ENCODE data around the gene SPDYE2. TPM values are rescaled to one million over a fixed set of nuclear protein-coding genes. Genes with fewer than 3 reads are reported as not detected.
"Not testable (repeated sequence)": the region's sequence is repeated elsewhere in the genome, so short reads cannot be mapped to it uniquely, and the experiment has no call there.

SPDYE2 gene
- total and polyA plus RNA-seq, 8 donors: not detected

GRCh38 chr7:102543596-102543995, 7.4 kb upstream of the SPDYE2 start, which contains the start of gene UPK3BL2:
TSS of gene UPK3BL2 (minus strand) at chr7:102543696. CDS start at chr7:102543636, 60 bp downstream.
- H3K9me3 ChIP-seq; H3K27me3 ChIP-seq; H3K4me1 ChIP-seq; DNase-seq; intact Hi-C loops (cut with DNase I; ENCODE audit: low total_unique reads); H3K36me3 ChIP-seq; H3K4me3 ChIP-seq; H3K27ac ChIP-seq: not testable (repeated sequence)
- WGBS, 5 donors: no CpG with 5 or more reads among the region's 8 CpGs

GRCh38 chr7:102544372-102544771, 6.7 kb upstream of the SPDYE2 start:
- H3K27ac ChIP-seq; H3K27me3 ChIP-seq; DNase-seq; intact Hi-C loops (cut with DNase I; ENCODE audit: low total_unique reads); H3K4me1 ChIP-seq; H3K9me3 ChIP-seq; H3K36me3 ChIP-seq; H3K4me3 ChIP-seq: not testable (repeated sequence)
- WGBS, 5 donors: no CpG with 5 or more reads among the region's 1 CpG

- 93 to 96% (median 96%) methylated on average over 7 to 8 of the region's 12 CpGs; no CpG with 5 or more reads in 2 of the 5 donors for WGBS, 5 donors
- H3K27me3 ChIP-seq; H3K4me3 ChIP-seq; H3K4me1 ChIP-seq; H3K27ac ChIP-seq; H3K9me3 ChIP-seq; intact Hi-C loops (cut with DNase I; ENCODE audit: low total_unique reads); H3K36me3 ChIP-seq; DNase-seq: not testable (repeated sequence)
Observed at GRCh38 chr7:102545288-102545687, 5.7 kb upstream of the SPDYE2 start.

- H3K36me3 ChIP-seq; H3K4me1 ChIP-seq; H3K27ac ChIP-seq; H3K27me3 ChIP-seq; H3K4me3 ChIP-seq; DNase-seq; H3K9me3 ChIP-seq; intact Hi-C loops (cut with DNase I; ENCODE audit: low total_unique reads): not testable (repeated sequence)
- 73 to 89% (median 86%) methylated on average over 1 to 2 of the region's 6 CpGs; no CpG with 5 or more reads in 2 of the 5 donors for WGBS, 5 donors
Observed at GRCh38 chr7:102546353-102546752, 4.7 kb upstream of the SPDYE2 start.

DNA sequence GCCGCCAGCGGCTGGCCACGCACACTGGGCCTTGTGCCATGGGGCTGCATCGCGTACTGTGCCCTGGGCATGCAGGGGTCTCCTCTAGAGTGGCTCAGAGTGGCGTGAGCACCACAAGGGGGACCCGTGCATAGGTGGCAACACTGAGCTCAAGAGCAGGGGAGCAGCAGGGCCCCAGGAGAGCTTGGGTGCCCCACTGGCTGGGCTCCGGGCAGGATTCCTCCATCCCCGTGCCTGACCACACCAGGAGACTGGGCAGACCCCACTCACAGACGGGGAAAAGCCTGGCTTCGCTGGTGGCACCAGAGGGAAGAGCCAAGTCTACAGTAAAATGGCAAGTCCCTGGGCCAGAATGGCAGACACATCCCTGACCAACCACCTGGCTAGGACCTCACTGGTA, 17.6 kb downstream of the SPDYE2 start:
- H3K27ac ChIP-seq; H3K27me3 ChIP-seq; H3K9me3 ChIP-seq; H3K4me1 ChIP-seq; DNase-seq; H3K4me3 ChIP-seq; intact Hi-C loops (cut with DNase I; ENCODE audit: low total_unique reads): not testable (repeated sequence)
- 92 to 93% (median 92%) methylated on average over 4 of the region's 11 CpGs; no CpG with 5 or more reads in 2 of the 5 donors for WGBS, 5 donors
- H3K36me3 ChIP-seq: peaks cover 0 to 10% (median 3%) of the 10 kb centered on the region in 4 donors

DNA sequence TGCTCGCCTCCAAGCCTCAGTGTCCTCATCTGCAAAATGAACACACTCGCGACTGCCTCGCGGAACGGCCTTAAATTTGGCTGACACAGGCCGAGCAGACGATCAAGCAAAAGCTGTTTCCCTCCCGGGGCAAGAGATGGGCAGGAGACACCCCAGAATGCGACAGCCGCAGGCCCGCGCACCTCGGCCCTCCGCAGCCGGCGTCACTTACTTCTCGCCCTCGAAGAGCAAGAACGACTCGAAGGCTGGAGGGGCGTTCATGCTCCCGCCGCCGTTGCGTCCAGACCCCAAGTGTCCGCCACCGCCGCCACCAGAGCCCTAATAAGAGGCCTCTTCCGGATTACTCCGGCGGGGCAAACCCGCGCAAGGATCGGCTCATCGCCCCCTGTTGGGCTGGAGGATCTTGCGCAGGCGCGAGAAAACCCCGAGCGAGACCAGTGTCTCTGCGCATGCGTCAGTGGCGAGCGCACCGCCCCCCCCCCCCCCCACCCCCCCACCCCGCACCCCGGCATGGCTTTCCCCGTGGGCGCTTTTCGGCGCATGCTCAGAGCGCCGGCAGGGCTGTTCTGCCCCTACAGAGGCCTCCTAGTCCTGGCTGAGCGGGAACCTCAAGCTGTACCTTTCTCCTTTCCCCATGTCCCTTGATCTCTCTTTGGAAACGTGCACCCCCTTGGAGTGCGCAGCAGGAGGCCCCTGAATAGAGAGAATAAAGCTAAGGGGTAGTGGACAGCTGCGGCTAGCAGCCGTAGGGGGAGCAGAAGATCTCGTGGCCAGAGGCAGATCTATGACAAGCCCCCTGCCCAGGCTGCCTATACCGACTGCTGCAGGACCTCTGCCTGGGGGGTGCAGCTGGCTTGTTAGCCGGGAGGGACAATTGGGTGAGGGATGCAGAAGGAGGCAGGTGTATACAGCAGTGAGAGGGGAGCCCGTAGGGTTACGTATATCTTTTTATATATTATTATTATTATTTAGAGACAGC, 21.5 kb downstream of the SPDYE2 start, which contains the start of gene POLR2J3:
Gene POLR2J3 (minus strand): TSS at position 323 of the 979 bp plus-strand sequence. CDS start 62 bp downstream, at position 261.
- 0 to 2% (median 0%) methylated on average over 22 to 52 of the region's 64 CpGs for WGBS, 5 donors

DNA sequence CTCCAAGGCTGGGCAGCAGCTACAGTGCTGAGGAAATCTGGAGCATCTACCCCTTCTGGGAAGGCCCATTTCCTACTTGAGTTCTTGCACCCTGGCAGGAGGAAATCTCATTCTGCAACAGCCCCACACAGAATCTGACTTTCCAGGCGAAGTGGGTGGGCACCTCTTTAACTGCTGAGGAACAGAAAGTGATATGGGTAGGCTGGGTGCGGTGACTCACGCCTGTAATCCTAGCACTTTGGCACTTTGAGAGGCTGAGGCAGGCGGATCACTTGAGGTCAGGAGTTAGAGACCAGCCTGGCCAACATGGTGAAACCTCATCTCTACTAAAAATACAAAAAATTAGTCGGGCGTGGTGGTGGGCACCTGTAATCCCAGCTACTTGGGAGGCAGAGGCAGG, 23.6 kb downstream of the SPDYE2 start:
- H3K4me3 ChIP-seq; intact Hi-C loops (cut with DNase I; ENCODE audit: low total_unique reads); H3K27me3 ChIP-seq; H3K27ac ChIP-seq; H3K36me3 ChIP-seq; H3K9me3 ChIP-seq; H3K4me1 ChIP-seq; DNase-seq: not testable (repeated sequence)
- no CpG with 5 or more reads among the region's 6 CpGs for WGBS, 5 donors

More for the DNA sequence above, 21.5 kb downstream of the SPDYE2 start, which contains the start of gene POLR2J3:
- H3K4me1 ChIP-seq; H3K27me3 ChIP-seq; H3K36me3 ChIP-seq; intact Hi-C loops (cut with DNase I; ENCODE audit: low total_unique reads); H3K9me3 ChIP-seq: not testable (repeated sequence)
- H3K4me3 ChIP-seq: peak within 1 kb of the TSS; percentile 70 to 85 (median 73)
- peak; percentile 95 to 98 for DNase-seq
- peak within 1 kb of the TSS; percentile 38 to 89 (median 83) for H3K27ac ChIP-seq
- TF ChIP-seq CTCF (IDR thresholded peaks at IDR 0.05) (peak in 4 of 7 experiments; percentile 32 to 78 (median 56)), POLR2AphosphoS5 (IDR thresholded peaks at IDR 0.05) (peak in 2 of 3 donors; percentile 29 to 63)

GRCh38 chr7:102576363-102576762, 25.3 kb downstream of the SPDYE2 start:
- H3K27ac ChIP-seq; H3K9me3 ChIP-seq; intact Hi-C loops (cut with DNase I; ENCODE audit: low total_unique reads); H3K4me1 ChIP-seq; H3K27me3 ChIP-seq; DNase-seq; H3K36me3 ChIP-seq; H3K4me3 ChIP-seq: not testable (repeated sequence)
- WGBS, 5 donors: no CpG with 5 or more reads among the region's 3 CpGs

- H3K27ac ChIP-seq; H3K4me1 ChIP-seq; H3K36me3 ChIP-seq; intact Hi-C loops (cut with DNase I; ENCODE audit: low total_unique reads); H3K9me3 ChIP-seq; H3K4me3 ChIP-seq; H3K27me3 ChIP-seq; DNase-seq: not testable (repeated sequence)
- 72 to 83% (median 76%) methylated on average over 6 to 7 of the region's 7 CpGs for WGBS, 5 donors
Observed at GRCh38 chr7:102577315-102578240, 26.6 kb downstream of the SPDYE2 start.

GRCh38 chr7:102578486-102578885, 27.5 kb downstream of the SPDYE2 start:
- WGBS, 5 donors: 79 to 93% (median 84%) methylated on average over 5 of the region's 5 CpGs
- H3K9me3 ChIP-seq; DNase-seq; H3K4me3 ChIP-seq; H3K27ac ChIP-seq; H3K36me3 ChIP-seq; intact Hi-C loops (cut with DNase I; ENCODE audit: low total_unique reads); H3K4me1 ChIP-seq; H3K27me3 ChIP-seq: not testable (repeated sequence)

All from stomach (tissue), 9 donors.